Heart left ventricle (tissue), 13 donors: Measurements from ENCODE around the gene DNMT1.

ENCODE experiments used
- POLR2A ChIP-seq, 2 donors: fragments of 450-650 bp; IDR thresholded peaks; one replicate each; pipeline ENCODE4 v1.6.1; 2017; ENCODE audit warnings: antibody characterized with exemption in 2 of 2, mild to moderate bottlenecking in 2 of 2, moderate library complexity in 2 of 2
- TF ChIP-seq, protein P1 (sequence below), 12 donors: fragments of 200-600 bp; sonication (generic) in 4 of 12; IDR thresholded peaks; one replicate each; pipeline versions ENCODE4 v1.5.0 to v1.8.0; 2018 to 2022; ENCODE audit warnings: antibody characterized with exemption in 12 of 12, mild to moderate bottlenecking in 5 of 12
- donor health status: ischemic (EF 13 %, LVEDD 7.1; RV severe dilation, severe dysfunction).
- donor health status: DM: no; HTN: yes; CAD: no.
- donor health status: DM: no; HTN: no; CAD: no.
- donor health status: ischemic (EF 25% LVEDD 6.9; RV normal size, moderate dysfunction).
- donor health status: ischemic (EF 25% LVEDD 5.7; RV mildly dilated, moderate dysfunction).
- donor health status: ischemic (EF 35%, LVEDD 5.7; RV mildly dilated, moderate dysfunction).
- donor health status: nonischemic (EF 11% LVEDD 7.7; RV severe dilation, severe dysfunction).
- donor health status: DM: yes; HTN: yes; CAD: no.
- donor health status: PGD.
- donor health status: ischemic (EF 29% LVEDD 5.4; RV normal size, mild dysfunction).
- donor health status: nonischemic (EF 23%, LVEDD 6.1; RV moderate dilation, normal function).

DNA sequence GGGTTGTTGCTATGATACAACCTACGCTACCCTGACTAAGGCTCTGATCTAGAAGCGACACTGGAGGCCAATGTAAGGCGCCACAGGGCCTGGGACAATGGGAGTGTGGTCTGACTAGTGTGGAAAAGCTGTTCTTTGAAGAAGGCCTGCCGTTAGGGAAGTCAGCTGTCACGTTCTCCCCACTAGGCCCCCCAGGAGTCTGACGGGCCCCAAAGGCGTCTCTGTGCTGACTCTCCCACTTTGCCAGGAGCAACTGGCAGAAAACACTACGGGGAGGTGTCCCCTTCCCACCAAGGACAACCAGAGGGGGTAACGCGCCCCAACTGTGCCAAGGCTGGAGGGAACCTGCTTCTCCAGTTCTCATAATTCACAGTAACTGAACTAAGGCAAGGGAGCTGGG, 49.7 kb downstream of the DNMT1 start:
- TF ChIP-seq, protein P1, sequence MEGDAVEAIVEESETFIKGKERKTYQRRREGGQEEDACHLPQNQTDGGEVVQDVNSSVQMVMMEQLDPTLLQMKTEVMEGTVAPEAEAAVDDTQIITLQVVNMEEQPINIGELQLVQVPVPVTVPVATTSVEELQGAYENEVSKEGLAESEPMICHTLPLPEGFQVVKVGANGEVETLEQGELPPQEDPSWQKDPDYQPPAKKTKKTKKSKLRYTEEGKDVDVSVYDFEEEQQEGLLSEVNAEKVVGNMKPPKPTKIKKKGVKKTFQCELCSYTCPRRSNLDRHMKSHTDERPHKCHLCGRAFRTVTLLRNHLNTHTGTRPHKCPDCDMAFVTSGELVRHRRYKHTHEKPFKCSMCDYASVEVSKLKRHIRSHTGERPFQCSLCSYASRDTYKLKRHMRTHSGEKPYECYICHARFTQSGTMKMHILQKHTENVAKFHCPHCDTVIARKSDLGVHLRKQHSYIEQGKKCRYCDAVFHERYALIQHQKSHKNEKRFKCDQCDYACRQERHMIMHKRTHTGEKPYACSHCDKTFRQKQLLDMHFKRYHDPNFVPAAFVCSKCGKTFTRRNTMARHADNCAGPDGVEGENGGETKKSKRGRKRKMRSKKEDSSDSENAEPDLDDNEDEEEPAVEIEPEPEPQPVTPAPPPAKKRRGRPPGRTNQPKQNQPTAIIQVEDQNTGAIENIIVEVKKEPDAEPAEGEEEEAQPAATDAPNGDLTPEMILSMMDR (IDR thresholded peaks at IDR 0.05): no peak
- no peak for TF ChIP-seq POLR2A (IDR thresholded peaks at IDR 0.05)
